ENCODE data around the gene PPP2R3A. TPM values are rescaled to one million over a fixed set of nuclear protein-coding genes. Genes with fewer than 3 reads are reported as not detected.

The PPP2R3A gene
- total and polyA plus RNA-seq, 9 of the 15 experiments (the other 6 are each of a cell fraction or from before 2014, with no cell fraction given): 0.10 to 0.50 (median 0.24) TPM

GRCh38 chr3:136192831-136193230 lies 227.3 kb downstream of the PPP2R3A start (continued):
- no peak for TF ChIP-seq ELF4 (CRISPR knock-in tag; IDR thresholded peaks at IDR 0.05)

DNA sequence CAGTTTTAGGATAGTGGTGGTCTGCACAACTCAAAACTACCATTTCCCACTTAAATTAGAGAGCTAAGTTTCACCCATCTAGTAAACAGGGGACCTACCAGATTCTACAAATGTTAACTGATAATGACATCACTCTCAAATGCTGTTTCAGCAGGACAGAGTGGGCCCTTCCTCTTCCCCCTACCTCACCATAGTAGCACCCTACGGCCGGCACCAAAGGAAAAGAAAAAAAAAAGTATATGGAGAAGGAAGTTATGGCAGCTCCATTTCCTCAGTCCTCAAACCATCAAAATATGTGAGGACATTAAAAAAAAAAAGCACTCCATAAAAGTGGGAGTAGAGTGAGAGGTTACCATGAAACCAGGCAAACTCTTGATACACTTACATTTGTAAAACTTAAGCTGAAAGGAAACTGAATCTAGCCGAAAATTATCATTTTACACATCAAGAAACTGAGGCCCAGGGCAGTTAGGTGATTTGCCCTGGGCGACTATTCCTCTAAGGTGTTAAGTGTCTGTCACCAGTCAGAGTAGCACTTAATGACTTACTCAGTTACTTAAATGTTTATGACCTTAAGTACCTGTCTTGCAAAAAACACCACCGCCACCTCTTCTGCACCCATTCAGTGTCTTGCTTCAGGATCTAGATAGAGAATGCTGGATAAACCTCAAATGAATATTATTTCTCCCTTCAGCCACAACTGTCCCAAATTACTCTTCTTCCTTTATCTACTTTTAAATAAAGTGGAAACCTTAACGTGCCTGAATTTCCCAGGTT lies 227.9 kb downstream of the PPP2R3A start:
- ATAC-seq: peak; percentile 13; the same call in 2 of the 3 replicates
- no peak overlapping the region for H2AFZ ChIP-seq (ENCODE audit: low read depth, low read length)
- H3K27me3 ChIP-seq (ENCODE audit: control insufficient read depth in 2 of 2, insufficient read depth in 2 of 2, low read length in 2 of 2): no peaks in the 10 kb centered on the region
- peak in 1 of 4 experiments; percentile 19 for DNase-seq (ENCODE audit: extremely low read depth in 1 of 4, low spot score in 3 of 4)
- intact Hi-C loops (cut with micrococcal nuclease) (no loop called here), in situ Hi-C loops (cut with MboI) (no loop called here)
- peaks cover 13% of the 10 kb centered on the region; the same call in 2 of the 3 replicates for H3K36me3 ChIP-seq (ENCODE audit: control insufficient read depth, insufficient read depth, low read length)
- H3K4me2 ChIP-seq (ENCODE audit: insufficient read depth, low read length): peak overlapping the region; percentile 87
- FAIRE-seq: peak; percentile 37
- peak overlapping the region; percentile 76 for H3K4me3 ChIP-seq
- peaks cover 9 to 20% of the 10 kb centered on the region in 2 experiments; a peak in 4 of 5 replicates for H3K4me1 ChIP-seq (replicated peaks in 1 of 2; ENCODE audit: control insufficient read depth in 2 of 2, insufficient read depth in 2 of 2, low read length in 2 of 2)
- peak overlapping the region; percentile 99 for H3K27ac ChIP-seq (ENCODE audit: extremely low read depth, low read depth, low read length)
- no peaks in the 10 kb centered on the region for H3K9me3 ChIP-seq (replicated peaks; ENCODE audit: control insufficient read depth, insufficient read depth, low read depth, low read length)
- H3K9ac ChIP-seq (ENCODE audit: insufficient read depth in 1 of 2, low read depth in 2 of 2, low read length in 2 of 2): peak overlapping the region; percentile 19 to 89
- H3K9me1 ChIP-seq (ENCODE audit: control insufficient read depth, insufficient read depth, low read length): no peaks in the 10 kb centered on the region
- BruUV-seq (replicated peaks): no TSS peak
- peaks cover 84% of the 10 kb centered on the region for H3K79me2 ChIP-seq (ENCODE audit: control insufficient read depth, insufficient read depth, low read length)
- 0% methylated on average over 6 of the region's 6 CpGs for WGBS (ENCODE audit: insufficient coverage, low coverage, missing lambda C conversion rate)
- CTCF ChIA-PET (ENCODE audit: low intra/inter-chr PET ratio): no interaction called here
- POLR2A ChIA-PET: interaction anchor here (0.6 to 3.8 kb wide), 3 partner anchors 9 to 45 kb away, joined by 3 to 21 read pairs (median 4); no protein-coding TSS in a partner anchor
- peaks cover 45% of the 10 kb centered on the region for H4K20me1 ChIP-seq (replicated peaks; ENCODE audit: control insufficient read depth, insufficient read depth, low read length)
- TF ChIP-seq BHLHE40 (IDR thresholded peaks at IDR 0.05; ENCODE audit: low read length) (no peak), CHD4 (IDR thresholded peaks at IDR 0.05; ENCODE audit: insufficient read depth, insufficient replicate concordance, low read depth, low read length, poor library complexity, severe bottlenecking) (no peak), NEUROD1 (IDR thresholded peaks at IDR 0.05; ENCODE audit: borderline replicate concordance, low read depth, low read length, partially characterized antibody) (no peak), PRDM10 (IDR thresholded peaks at IDR 0.05; ENCODE audit: partially characterized antibody) (peak; percentile 89), TAF9B (IDR thresholded peaks at IDR 0.05; ENCODE audit: partially characterized antibody) (no peak), MCM7 (IDR thresholded peaks at IDR 0.05) (no peak), SMAD2 (IDR thresholded peaks at IDR 0.05; ENCODE audit: low read depth, low read length) (no peak), ZNF57 (CRISPR knock-in tag; IDR thresholded peaks at IDR 0.05) (no peak), THRAP3 (IDR thresholded peaks at IDR 0.05; ENCODE audit: borderline replicate concordance) (no peak)
- TF ChIP-seq, protein P1, sequence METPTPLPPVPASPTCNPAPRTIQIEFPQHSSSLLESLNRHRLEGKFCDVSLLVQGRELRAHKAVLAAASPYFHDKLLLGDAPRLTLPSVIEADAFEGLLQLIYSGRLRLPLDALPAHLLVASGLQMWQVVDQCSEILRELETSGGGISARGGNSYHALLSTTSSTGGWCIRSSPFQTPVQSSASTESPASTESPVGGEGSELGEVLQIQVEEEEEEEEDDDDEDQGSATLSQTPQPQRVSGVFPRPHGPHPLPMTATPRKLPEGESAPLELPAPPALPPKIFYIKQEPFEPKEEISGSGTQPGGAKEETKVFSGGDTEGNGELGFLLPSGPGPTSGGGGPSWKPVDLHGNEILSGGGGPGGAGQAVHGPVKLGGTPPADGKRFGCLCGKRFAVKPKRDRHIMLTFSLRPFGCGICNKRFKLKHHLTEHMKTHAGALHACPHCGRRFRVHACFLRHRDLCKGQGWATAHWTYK (CRISPR knock-in tag; IDR thresholded peaks at IDR 0.05): no peak
- TF ChIP-seq, protein P2, sequence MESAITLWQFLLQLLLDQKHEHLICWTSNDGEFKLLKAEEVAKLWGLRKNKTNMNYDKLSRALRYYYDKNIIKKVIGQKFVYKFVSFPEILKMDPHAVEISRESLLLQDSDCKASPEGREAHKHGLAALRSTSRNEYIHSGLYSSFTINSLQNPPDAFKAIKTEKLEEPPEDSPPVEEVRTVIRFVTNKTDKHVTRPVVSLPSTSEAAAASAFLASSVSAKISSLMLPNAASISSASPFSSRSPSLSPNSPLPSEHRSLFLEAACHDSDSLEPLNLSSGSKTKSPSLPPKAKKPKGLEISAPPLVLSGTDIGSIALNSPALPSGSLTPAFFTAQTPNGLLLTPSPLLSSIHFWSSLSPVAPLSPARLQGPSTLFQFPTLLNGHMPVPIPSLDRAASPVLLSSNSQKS (CRISPR knock-in tag; IDR thresholded peaks at IDR 0.05): no peak

Data from K562 (cell line).